Neural cell (in vitro differentiated cells): ENCODE results near the gene KATNAL1. TPM values are rescaled to one million over a fixed set of nuclear protein-coding genes. Genes with fewer than 3 reads are reported as not detected.

ENCODE experiments used
- H2AFZ ChIP-seq: fragments of 200-600, 300-800 bp; sonication (generic), shearing (Covaris generic); 2 replicates; pipeline ENCODE4 v1.6.0; 2014; ENCODE audit warnings: low read depth, mild to moderate bottlenecking, antibody characterized with exemption, low read length, moderate library complexity
- H3F3A ChIP-seq: fragments of 200-600 bp; shearing (Covaris generic); 2 replicates; pipeline ENCODE4 v1.6.1; 2016; ENCODE audit warnings: mild to moderate bottlenecking, moderate library complexity, mixed read lengths, antibody characterized with exemption, low read length; ENCODE audit not compliant: insufficient read depth, poor library complexity, severe bottlenecking
- H3K27ac ChIP-seq: fragments of 200-600, 300-800 bp; sonication (generic), shearing (Covaris generic); 2 replicates; pipeline ENCODE4 v1.5.1; 2014; ENCODE audit warnings: mild to moderate bottlenecking, low read length, moderate library complexity
- H3K27me3 ChIP-seq: fragments of 300-800, 200-600 bp; sonication (generic), shearing (Covaris generic); 2 replicates; pipeline ENCODE4 v1.6.0; 2014; ENCODE audit warnings: mild to moderate bottlenecking, low read depth, low read length, moderate library complexity; ENCODE audit not compliant: insufficient read depth
- H3K36me3 ChIP-seq: fragments of 300-800, 200-600 bp; sonication (generic), shearing (Covaris generic); 2 replicates; pipeline ENCODE4 v1.5.1; 2014; ENCODE audit warnings: mild to moderate bottlenecking, antibody characterized with exemption, low read length, moderate library complexity; ENCODE audit not compliant: insufficient read depth
- H3K4me2 ChIP-seq: fragments of 300-800, 200-600 bp; sonication (generic), shearing (Covaris generic); 2 replicates; pipeline ENCODE4 v1.6.0; 2014; ENCODE audit warnings: mild to moderate bottlenecking, low read length
- H3K4me3 ChIP-seq: fragments of 300-800, 200-600 bp; sonication (generic), shearing (Covaris generic); 2 replicates; pipeline ENCODE4 v1.5.1; 2014; ENCODE audit warnings: mild to moderate bottlenecking, low read length, moderate library complexity
- H3K79me2 ChIP-seq: fragments of 200-600 bp; shearing (Covaris generic); replicated peaks from 2 replicates; pipeline ENCODE4 v1.6.0; 2014; ENCODE audit warnings: mild to moderate bottlenecking, low read length, moderate library complexity; ENCODE audit not compliant: insufficient read depth
- H3K9ac ChIP-seq: fragments of 300-800, 200-600 bp; sonication (generic), shearing (Covaris generic); 2 replicates; pipeline ENCODE4 v1.6.1; 2016; ENCODE audit warnings: mild to moderate bottlenecking, low read length, mixed read lengths
- H3K9me2 ChIP-seq: fragments of 200-600 bp; shearing (Covaris generic); 2 replicates; pipeline ENCODE4 v1.6.1; 2016; ENCODE audit warnings: mild to moderate bottlenecking, low read length, mixed read lengths; ENCODE audit not compliant: insufficient read depth
- H3K9me3 ChIP-seq: fragments of 200-600, 300-800 bp; sonication (generic), shearing (Covaris generic); 2 replicates; pipeline ENCODE4 v1.6.1; 2016; ENCODE audit warnings: mild to moderate bottlenecking, mixed run types, low read length, moderate library complexity, mixed read lengths
- H4K20me1 ChIP-seq: fragments of 200-600 bp; shearing (Covaris generic); 2 replicates; pipeline ENCODE4 v1.6.1; 2016; ENCODE audit warnings: mild to moderate bottlenecking, mixed run types; ENCODE audit not compliant: insufficient read depth
- EP300 ChIP-seq: fragments of 450-650 bp; conservative IDR thresholded peaks from 2 replicates; pipeline ENCODE4 v1.6.1; 2014; ENCODE audit warnings: antibody characterized with exemption, mild to moderate bottlenecking, moderate library complexity; ENCODE audit not compliant: poor library complexity, severe bottlenecking
- EZH2 ChIP-seq: fragments of 200-600, 300-800 bp; shearing (Covaris generic), sonication (generic); IDR thresholded peaks from 2 replicates; pipeline ENCODE4 v1.6.1; 2014; ENCODE audit warnings: antibody characterized with exemption, low read length, borderline replicate concordance, mild to moderate bottlenecking; ENCODE audit not compliant: insufficient read depth, poor library complexity, severe bottlenecking
- MXI1 ChIP-seq: fragments of 450-650 bp; conservative IDR thresholded peaks from 2 replicates; pipeline ENCODE4 v1.6.1; 2014; ENCODE audit warnings: antibody characterized with exemption, mild to moderate bottlenecking; ENCODE audit not compliant: poor library complexity, severe bottlenecking
- POLR2AphosphoS5 ChIP-seq: IDR thresholded peaks from 2 replicates; pipeline ENCODE4 v1.6.1; 2012
- RAD21 ChIP-seq: fragments of 450-650 bp; conservative IDR thresholded peaks from 2 replicates; pipeline ENCODE4 v1.6.1; 2014; ENCODE audit warnings: antibody characterized with exemption, mild to moderate bottlenecking, moderate library complexity
- SMC3 ChIP-seq: fragments of 450-650 bp; conservative IDR thresholded peaks from 2 replicates; pipeline ENCODE4 v1.6.1; 2014; ENCODE audit warnings: antibody characterized with exemption, mild to moderate bottlenecking, moderate library complexity; ENCODE audit not compliant: poor library complexity
- TAF1 ChIP-seq: IDR thresholded peaks from 2 replicates; pipeline ENCODE4 v1.6.1; 2012; ENCODE audit warnings: low read depth
- polyA plus RNA-seq: library from polyadenylated mRNA; depleted of rRNA; stranded (reverse); fragments of >200 nt; gene quantifications from 2 replicates; pipeline ENCODE4 v1.2.3, GENCODE V29; 2014
- TF ChIP-seq, protein P1 (sequence below): fragments of 450-650 bp; IDR thresholded peaks from 2 replicates; pipeline ENCODE4 v1.5.1; 2014; ENCODE audit warnings: antibody characterized with exemption, mild to moderate bottlenecking, moderate library complexity; ENCODE audit not compliant: poor library complexity, severe bottlenecking
- TF ChIP-seq, protein P2 (sequence below): IDR thresholded peaks from 2 replicates; pipeline ENCODE4 v1.6.1; 2012; ENCODE audit warnings: borderline replicate concordance

The KATNAL1 gene
- polyA plus RNA-seq, 1 donor from 2014 or later: 24.9 TPM

DNA sequence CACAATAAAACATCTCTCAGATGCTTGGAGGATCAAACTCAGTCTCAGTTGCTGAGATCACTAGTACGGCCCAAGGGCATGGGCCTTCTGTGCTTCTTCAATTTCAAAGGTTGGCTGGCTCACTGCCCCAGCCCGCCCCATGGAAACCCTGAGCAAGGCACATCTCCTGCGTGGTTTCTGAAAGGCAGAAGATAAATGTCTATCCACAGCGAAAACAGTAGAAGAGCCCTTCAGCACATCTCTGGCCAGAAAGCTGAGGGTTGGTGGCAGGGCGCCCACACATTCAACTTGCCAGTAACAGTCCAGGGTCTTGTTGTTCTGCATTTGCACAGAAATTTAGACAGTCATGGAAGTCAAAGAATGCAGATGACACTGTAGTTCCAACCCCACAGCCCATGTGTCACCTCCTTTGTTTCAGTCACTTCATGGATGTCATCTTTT is 24.0 kb upstream of the KATNAL1 start:
- no peaks in the 10 kb centered on the region for H3K36me3 ChIP-seq
- no peaks in the 10 kb centered on the region for H3K79me2 ChIP-seq
- no peak overlapping the region for H3K4me2 ChIP-seq
- no peak overlapping the region for H3K27ac ChIP-seq
- H2AFZ ChIP-seq: peak overlapping the region; percentile 3
- H3K9ac ChIP-seq: no peak overlapping the region
- H3K9me2 ChIP-seq: no peaks in the 10 kb centered on the region
- no peaks in the 10 kb centered on the region for H4K20me1 ChIP-seq
- TF ChIP-seq EZH2 (no peak), MXI1 (no peak), TAF1 (no peak), RAD21 (no peak), POLR2AphosphoS5 (no peak), EP300 (no peak), SMC3 (no peak)
- TF ChIP-seq, protein P1, sequence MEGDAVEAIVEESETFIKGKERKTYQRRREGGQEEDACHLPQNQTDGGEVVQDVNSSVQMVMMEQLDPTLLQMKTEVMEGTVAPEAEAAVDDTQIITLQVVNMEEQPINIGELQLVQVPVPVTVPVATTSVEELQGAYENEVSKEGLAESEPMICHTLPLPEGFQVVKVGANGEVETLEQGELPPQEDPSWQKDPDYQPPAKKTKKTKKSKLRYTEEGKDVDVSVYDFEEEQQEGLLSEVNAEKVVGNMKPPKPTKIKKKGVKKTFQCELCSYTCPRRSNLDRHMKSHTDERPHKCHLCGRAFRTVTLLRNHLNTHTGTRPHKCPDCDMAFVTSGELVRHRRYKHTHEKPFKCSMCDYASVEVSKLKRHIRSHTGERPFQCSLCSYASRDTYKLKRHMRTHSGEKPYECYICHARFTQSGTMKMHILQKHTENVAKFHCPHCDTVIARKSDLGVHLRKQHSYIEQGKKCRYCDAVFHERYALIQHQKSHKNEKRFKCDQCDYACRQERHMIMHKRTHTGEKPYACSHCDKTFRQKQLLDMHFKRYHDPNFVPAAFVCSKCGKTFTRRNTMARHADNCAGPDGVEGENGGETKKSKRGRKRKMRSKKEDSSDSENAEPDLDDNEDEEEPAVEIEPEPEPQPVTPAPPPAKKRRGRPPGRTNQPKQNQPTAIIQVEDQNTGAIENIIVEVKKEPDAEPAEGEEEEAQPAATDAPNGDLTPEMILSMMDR: no peak
- TF ChIP-seq, protein P2, sequence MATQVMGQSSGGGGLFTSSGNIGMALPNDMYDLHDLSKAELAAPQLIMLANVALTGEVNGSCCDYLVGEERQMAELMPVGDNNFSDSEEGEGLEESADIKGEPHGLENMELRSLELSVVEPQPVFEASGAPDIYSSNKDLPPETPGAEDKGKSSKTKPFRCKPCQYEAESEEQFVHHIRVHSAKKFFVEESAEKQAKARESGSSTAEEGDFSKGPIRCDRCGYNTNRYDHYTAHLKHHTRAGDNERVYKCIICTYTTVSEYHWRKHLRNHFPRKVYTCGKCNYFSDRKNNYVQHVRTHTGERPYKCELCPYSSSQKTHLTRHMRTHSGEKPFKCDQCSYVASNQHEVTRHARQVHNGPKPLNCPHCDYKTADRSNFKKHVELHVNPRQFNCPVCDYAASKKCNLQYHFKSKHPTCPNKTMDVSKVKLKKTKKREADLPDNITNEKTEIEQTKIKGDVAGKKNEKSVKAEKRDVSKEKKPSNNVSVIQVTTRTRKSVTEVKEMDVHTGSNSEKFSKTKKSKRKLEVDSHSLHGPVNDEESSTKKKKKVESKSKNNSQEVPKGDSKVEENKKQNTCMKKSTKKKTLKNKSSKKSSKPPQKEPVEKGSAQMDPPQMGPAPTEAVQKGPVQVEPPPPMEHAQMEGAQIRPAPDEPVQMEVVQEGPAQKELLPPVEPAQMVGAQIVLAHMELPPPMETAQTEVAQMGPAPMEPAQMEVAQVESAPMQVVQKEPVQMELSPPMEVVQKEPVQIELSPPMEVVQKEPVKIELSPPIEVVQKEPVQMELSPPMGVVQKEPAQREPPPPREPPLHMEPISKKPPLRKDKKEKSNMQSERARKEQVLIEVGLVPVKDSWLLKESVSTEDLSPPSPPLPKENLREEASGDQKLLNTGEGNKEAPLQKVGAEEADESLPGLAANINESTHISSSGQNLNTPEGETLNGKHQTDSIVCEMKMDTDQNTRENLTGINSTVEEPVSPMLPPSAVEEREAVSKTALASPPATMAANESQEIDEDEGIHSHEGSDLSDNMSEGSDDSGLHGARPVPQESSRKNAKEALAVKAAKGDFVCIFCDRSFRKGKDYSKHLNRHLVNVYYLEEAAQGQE: no peak
- no peaks in the 10 kb centered on the region for H3F3A ChIP-seq
- no peaks in the 10 kb centered on the region for H3K27me3 ChIP-seq
- H3K4me3 ChIP-seq: no peak overlapping the region
- H3K9me3 ChIP-seq: no peaks in the 10 kb centered on the region

- H3K27ac ChIP-seq: no peak overlapping the region
- H3K4me3 ChIP-seq: no peak overlapping the region
- H3F3A ChIP-seq: no peaks in the 10 kb centered on the region
These were observed 21.7 kb upstream of the KATNAL1 start for GRCh38 chr13:30329009-30329585.

More at GRCh38 chr13:30329009-30329585, 21.7 kb upstream of the KATNAL1 start:
- Histone ChIP-seq H2AFZ (no peak overlapping the region), H4K20me1 (no peaks in the 10 kb centered on the region), H3K9me2 (no peaks in the 10 kb centered on the region), H3K27me3 (no peaks in the 10 kb centered on the region), H3K9ac (no peak overlapping the region), H3K36me3 (no peaks in the 10 kb centered on the region), H3K79me2 (no peaks in the 10 kb centered on the region), H3K4me2 (no peak overlapping the region), H3K9me3 (no peaks in the 10 kb centered on the region)
- TF ChIP-seq MXI1 (no peak), TAF1 (no peak), POLR2AphosphoS5 (no peak), RAD21 (no peak), EZH2 (no peak), SMC3 (no peak), EP300 (no peak)
- TF ChIP-seq, protein P1: no peak
- TF ChIP-seq, protein P2: no peak
